ENCODE measurements around the gene IER3IP1. TPM values are rescaled to one million over a fixed set of nuclear protein-coding genes. Genes with fewer than 3 reads are reported as not detected.

The IER3IP1 gene
- total RNA-seq, 2 donors from 2014 or later, result 10.5 to 14.5 TPM

DNA sequence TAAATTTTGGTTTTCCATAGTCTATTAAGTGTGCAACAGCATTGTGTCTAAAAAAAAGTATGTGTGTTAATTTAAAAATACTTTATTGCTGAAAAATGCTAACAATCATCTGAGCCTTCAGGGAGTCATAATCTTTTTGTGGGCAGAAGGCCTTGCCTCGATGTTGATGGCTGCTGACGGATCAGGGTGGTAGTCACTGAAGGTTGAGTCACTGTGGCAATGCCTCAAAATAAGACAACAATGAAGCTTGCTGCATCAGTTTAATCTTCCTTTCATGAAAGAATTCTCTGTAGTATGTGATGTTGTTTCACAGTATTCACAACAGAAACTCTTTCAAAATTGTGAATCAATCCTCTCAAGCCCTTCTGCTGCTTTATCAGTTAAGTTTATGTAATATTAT is 57.2 kb downstream of the IER3IP1 start:
- TF ChIP-seq, protein P1, sequence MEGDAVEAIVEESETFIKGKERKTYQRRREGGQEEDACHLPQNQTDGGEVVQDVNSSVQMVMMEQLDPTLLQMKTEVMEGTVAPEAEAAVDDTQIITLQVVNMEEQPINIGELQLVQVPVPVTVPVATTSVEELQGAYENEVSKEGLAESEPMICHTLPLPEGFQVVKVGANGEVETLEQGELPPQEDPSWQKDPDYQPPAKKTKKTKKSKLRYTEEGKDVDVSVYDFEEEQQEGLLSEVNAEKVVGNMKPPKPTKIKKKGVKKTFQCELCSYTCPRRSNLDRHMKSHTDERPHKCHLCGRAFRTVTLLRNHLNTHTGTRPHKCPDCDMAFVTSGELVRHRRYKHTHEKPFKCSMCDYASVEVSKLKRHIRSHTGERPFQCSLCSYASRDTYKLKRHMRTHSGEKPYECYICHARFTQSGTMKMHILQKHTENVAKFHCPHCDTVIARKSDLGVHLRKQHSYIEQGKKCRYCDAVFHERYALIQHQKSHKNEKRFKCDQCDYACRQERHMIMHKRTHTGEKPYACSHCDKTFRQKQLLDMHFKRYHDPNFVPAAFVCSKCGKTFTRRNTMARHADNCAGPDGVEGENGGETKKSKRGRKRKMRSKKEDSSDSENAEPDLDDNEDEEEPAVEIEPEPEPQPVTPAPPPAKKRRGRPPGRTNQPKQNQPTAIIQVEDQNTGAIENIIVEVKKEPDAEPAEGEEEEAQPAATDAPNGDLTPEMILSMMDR (IDR thresholded peaks at IDR 0.05), result no peak
- intact Hi-C loops (cut with DNase I), result no loop called here
- Histone ChIP-seq H3K36me3 (no peaks in the 10 kb centered on the region), H3K4me1 (no peaks in the 10 kb centered on the region), H3K27me3 (no peaks in the 10 kb centered on the region), H3K4me3 (no peak overlapping the region), H3K9me3 (no peaks in the 10 kb centered on the region), H3K9ac (ENCODE audit: low read depth in 2 of 2, low read length in 2 of 2) (no peak overlapping the region), H3K27ac (no peak overlapping the region)
- DNase-seq, result no peak

DNA sequence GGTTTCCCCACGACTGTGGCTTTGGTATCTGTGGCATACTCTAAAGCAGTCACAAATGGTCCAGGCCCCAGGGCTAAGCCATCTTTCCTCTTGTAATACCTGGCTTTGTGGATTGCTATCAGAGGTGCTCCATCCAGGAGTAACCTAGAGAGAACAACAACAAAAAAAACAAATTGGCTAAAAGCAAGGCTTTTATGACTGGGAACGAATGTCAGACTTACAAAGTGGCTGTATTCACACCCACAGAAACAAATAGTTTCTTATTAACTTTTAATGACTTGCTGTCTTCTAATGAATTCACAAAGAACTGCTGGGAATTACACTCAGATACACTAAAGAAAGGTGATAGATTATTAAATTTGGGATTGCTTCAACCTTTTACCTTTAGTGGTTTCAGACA is 61.0 kb downstream of the IER3IP1 start:
- Histone ChIP-seq H3K27ac (no peak overlapping the region), H3K36me3 (no peaks in the 10 kb centered on the region), H3K9me3 (no peaks in the 10 kb centered on the region), H3K4me1 (no peaks in the 10 kb centered on the region), H3K27me3 (no peaks in the 10 kb centered on the region), H3K9ac (ENCODE audit: low read depth in 2 of 2, low read length in 2 of 2) (no peak overlapping the region), H3K4me3 (no peak overlapping the region)
- DNase-seq, result no peak
- TF ChIP-seq, protein P1 (IDR thresholded peaks at IDR 0.05), result no peak
- intact Hi-C loops (cut with DNase I), result no loop called here

DNA sequence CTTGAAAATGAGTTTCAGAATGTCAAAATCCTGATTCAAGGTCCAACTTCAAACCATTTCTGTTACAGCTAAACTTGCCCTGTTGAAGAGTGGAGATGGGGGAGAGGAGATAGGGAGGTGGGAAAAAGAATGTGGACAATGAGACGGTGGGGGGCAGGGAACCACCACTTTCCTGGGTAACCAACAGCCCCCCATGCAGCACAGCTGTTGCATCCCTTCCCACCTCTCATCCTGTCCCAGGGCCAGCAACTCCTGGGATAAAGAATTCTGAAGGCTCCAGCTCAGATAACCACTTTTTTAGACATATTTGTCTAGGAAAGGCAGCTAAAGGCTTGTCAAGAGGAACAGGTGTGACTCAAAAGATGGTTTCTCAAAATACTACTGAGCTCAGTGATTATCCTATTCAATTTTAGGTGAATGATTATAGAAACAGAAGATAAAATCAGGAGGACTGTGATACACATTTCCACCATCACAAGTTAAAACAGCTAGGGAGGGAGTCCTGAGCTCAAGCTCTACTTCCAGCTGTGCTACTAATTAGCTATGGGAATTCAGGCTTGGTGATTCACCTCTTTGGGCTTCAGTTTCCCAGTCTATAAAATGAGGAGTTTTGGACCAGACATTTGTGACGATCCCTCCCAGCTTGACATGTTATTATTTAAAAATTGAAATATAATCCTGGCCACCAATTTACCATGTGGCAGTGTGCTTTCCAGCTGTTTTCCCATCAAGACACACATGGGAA is 62.2 kb downstream of the IER3IP1 start:
- Histone ChIP-seq H3K4me3 (no peak overlapping the region), H3K4me1 (no peaks in the 10 kb centered on the region), H3K9ac (ENCODE audit: low read depth in 2 of 2, low read length in 2 of 2) (no peak overlapping the region), H3K27me3 (no peaks in the 10 kb centered on the region), H3K9me3 (no peaks in the 10 kb centered on the region), H3K27ac (no peak overlapping the region), H3K36me3 (no peaks in the 10 kb centered on the region)
- TF ChIP-seq, protein P1 (IDR thresholded peaks at IDR 0.05), result no peak
- intact Hi-C loops (cut with DNase I), result no loop called here
- DNase-seq, result no peak

DNA sequence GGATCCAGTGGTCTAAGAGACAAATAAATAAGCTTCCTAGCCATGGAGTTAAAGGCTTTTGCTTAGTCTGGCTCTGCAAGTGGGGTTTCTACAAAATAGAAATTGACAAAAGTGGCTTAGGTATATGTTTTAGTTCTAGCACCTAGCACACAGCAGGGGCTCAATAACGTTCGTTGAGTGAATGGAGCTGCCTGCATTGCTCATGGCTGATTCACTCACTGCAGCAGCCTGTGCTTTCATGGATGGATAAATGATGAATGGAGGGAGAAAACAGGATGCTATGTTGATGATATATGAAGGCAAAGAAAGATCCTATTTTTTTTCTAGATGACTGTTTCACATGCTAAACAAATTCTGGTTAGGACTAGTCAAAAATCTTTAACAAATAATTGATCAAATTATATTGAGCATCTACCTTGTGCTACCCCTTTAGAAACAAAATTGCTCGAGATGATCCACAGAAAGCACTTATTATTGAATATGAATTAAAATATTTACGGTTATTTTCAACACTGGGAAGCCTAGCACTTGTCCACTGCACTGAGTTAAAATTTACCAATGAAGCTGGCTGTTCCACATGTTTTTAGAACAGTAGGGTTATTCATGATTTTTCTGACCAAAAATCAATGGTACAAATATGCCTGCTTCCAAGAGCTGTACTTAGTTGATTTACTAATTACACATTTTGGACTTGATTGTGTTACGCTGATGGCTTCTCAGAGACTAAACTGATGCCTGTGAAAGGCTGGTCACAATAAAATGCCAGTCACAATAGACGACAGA is 65.5 kb downstream of the IER3IP1 start:
- H3K36me3 ChIP-seq, result no peaks in the 10 kb centered on the region
- TF ChIP-seq, protein P1 (IDR thresholded peaks at IDR 0.05), result no peak
- no peak overlapping the region for H3K27ac ChIP-seq
- H3K4me3 ChIP-seq, result no peak overlapping the region
- intact Hi-C loops (cut with DNase I), result no loop called here
- no peaks in the 10 kb centered on the region for H3K27me3 ChIP-seq
- no peak for DNase-seq
- no peaks in the 10 kb centered on the region for H3K4me1 ChIP-seq
- H3K9me3 ChIP-seq, result no peaks in the 10 kb centered on the region
- H3K9ac ChIP-seq (ENCODE audit: low read depth in 2 of 2, low read length in 2 of 2), result no peak overlapping the region

DNA sequence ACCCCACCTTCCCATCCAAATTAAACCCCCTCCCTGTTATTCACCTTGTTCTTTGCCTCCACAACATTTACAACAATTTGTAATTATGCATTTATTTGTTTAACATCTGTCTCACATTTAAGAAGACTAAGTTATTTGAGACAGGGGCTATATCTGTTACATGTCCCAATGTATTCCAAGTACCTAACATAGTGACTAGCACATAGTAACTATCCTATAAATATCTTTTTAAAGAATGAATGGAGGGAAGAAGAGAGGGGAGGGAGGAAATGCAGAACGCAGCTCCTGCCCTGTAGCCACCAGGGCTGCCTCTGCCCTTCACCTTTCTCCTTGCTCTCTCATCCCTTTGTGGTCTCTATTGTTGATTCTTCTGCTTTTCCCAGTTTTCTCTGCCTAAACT is 66.4 kb downstream of the IER3IP1 start:
- TF ChIP-seq, protein P1 (IDR thresholded peaks at IDR 0.05), result no peak
- Histone ChIP-seq H3K4me3 (no peak overlapping the region), H3K4me1 (no peaks in the 10 kb centered on the region), H3K27ac (no peak overlapping the region), H3K27me3 (no peaks in the 10 kb centered on the region), H3K36me3 (no peaks in the 10 kb centered on the region), H3K9me3 (no peaks in the 10 kb centered on the region), H3K9ac (ENCODE audit: low read depth in 2 of 2, low read length in 2 of 2) (no peak overlapping the region)
- no peak for DNase-seq
- intact Hi-C loops (cut with DNase I), result loop anchor here (10.0 kb wide), 1 partner anchor 175 kb away; no protein-coding TSS in a partner anchor

Data from colonic mucosa (tissue), 4 donors.